NB4 (cell line): ENCODE data around the gene GRB2.
A peak's percentile ranks its signal among the peaks of the same experiment; 100 is the strongest.

Source experiments
- CTCF ChIP-seq: IDR thresholded peaks from one replicate; pipeline ENCODE4 v1.5.1; 2012; ENCODE audit warnings: low read depth, low read length
- MAX ChIP-seq: IDR thresholded peaks from 2 replicates; pipeline ENCODE4 v1.6.1; 2011; ENCODE audit warnings: low read depth, low read length
- MYC ChIP-seq: IDR thresholded peaks from 2 replicates; pipeline ENCODE4 v1.6.1; 2011; ENCODE audit warnings: low read depth, low read length
- POLR2A ChIP-seq: IDR thresholded peaks from 2 replicates; pipeline ENCODE4 v1.6.1; 2011; ENCODE audit warnings: mild to moderate bottlenecking; ENCODE audit not compliant: insufficient read length; ENCODE audit errors: extremely low read depth

DNA sequence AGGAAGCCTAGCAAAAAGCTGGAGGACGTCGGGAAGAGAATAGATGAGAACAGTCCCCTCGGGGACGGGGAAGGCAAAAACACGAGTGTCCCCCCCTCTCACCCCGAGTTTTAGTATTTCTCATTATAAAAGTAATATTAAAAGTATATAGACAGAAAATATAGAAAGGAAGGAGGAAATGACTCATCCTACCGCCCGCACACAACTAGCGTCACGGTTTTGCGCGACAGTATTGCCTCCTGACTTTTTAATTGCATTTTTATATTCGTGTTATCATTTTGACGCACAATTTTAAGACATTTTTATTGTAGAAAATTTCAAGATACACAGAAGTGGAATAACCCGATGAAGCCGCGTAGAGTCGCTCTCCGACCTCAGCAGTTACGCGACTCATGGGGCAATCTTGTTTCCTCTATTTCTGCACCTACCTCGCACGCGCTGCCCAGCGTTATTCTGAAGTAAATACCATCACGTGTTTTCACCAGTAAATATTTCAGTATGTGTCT is 115.6 kb downstream of the GRB2 start:
- TF ChIP-seq POLR2A (no peak), CTCF (peak; percentile 14), MYC (peak; percentile 87), MAX (peak; percentile 82)
